HG03064 (cell line): ENCODE results near the gene ZFHX3.
A peak's percentile ranks its signal among the peaks of the same experiment; 100 is the strongest.

Experiments
- ATAC-seq: cut with Tn5 transposase; IDR thresholded peaks from one replicate; pipeline ENCODE4 v1.9.1; 2021; ENCODE audit warnings: low read depth; ENCODE audit not compliant: unreplicated experiment

Gene ZFHX3

DNA sequence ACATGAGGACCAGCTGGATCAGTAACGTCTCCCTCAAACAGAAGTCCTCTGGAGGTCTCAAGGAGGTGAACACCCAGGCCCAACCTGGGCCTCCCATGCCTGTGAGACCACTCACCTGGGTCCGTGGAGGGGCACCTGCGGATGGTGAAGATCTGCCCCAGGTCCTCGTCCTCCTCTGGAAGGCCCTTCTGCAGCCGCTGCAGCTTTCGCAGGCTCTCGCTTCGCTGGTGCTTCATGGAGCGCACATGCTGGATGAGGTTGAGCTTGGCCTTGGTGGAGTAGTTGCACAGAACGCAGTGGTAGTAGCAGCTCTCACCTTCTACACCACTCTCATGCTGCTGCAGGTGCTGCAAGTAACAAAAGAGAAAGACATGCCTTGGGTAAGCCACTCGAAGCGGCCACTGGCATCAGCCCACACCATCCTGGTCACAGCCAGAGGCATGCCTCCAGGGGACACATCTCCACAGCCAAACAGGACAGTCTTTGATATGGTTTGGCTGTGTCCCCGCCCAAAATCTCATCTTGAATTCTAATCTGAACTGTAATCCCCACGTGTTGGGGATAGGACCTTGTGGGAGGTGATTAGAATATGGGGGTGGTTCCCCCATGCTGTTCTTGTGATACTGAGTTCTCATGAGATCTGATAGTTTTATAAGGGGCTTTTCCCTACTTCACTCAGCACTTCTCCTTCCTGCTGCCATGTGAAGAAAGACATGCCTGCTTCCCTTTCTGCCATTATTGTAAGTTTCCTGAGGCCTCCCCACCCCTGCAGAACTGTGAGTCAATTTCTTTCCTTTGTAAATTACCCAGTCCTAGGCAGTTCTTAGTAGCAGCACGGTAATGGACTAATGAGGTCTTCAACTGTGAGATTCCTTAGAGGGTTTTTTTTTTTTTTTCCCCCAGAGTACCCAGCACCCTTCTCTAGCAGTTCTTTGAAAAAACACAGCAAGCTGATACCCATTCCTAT, 158.0 kb downstream of the ZFHX3 start:
- ATAC-seq: no peak

DNA sequence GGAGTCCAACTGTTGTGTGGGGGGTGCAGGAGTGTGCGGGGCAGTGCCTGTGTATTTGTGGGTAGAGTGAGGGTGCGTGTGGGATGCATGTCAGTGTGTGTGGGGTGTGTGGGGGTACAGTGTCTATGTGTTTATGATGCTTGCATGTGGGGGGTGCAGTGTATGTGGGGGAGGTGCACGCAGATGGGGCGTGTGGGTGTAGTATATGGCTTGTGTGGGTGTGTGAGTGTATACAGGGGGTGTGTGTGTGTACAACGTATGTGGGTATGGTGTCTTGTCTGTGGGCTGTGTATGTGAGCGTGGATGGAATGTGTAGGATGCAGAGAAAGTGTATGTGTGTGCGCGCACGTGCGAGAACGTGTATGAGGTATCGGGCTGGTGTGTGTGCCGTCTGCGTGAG, 160.4 kb downstream of the ZFHX3 start:
- no peak for ATAC-seq

DNA sequence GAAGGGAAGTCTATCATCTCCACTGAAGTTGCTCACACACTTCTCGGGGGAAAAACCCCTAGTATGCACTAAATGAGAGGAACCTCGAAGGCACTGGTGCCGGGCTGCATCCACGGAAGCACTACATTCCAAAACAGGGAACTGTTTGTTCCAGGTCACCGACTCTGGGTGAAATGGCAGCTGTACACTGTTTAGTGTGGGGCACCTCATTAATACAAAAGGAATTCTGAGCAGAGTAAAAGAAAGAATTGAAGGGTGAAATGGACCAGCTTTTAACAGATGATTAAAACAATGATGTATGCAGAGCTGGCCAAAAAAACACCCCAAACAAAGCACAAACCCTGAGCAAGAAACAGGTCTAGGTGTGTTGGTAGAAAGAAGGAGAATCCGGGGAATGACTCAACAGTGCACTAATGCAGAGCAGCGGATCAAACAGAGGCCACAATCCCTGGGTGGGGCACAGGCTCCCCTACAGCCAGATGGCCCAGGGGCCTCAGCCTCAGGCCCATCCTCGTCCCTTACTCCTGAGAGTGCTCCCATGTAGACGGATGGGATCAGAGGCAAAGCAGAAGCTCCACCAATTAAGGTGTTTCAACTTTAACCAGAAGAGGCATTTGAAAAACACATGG, 161.5 kb downstream of the ZFHX3 start:
- no peak for ATAC-seq

DNA sequence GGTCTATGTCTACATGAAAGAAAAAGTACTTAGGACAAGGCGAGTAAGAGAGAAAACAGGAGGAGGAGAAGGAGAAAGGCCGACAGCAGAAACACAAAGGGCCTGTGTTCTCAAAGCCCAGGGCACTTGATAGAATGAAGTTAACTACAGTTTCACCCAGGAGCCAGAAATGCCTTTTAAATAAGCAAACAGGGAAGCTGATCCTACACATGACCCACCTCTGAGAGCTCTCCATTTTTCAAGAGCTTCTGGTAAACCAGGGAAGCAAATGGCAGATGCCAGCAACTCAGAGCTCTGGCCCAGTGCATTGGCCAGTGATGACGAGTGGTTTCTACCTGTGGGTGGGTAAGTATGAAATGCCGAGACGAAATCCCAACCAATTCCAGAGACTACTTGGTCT, 163.4 kb downstream of the ZFHX3 start:
- ATAC-seq: no peak

DNA sequence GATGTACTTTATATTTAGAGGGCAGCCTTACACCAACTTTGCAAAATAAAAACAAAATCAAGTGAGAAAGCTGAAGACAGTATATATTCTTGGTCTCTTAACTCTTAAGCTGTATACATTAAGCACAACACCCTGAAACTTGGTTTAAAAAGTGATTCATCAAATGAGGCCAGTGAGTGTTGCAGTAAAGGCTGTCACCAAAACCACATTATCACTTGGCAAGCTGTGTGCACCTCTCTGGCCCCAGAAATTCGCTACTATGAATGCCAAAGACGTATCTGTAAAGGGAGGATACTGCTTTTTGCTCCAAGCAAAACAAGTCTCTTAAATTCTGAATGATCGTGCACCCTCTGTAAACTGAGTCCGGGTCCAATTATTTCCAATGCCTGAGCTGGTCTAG, 163.9 kb downstream of the ZFHX3 start:
- ATAC-seq: no peak

DNA sequence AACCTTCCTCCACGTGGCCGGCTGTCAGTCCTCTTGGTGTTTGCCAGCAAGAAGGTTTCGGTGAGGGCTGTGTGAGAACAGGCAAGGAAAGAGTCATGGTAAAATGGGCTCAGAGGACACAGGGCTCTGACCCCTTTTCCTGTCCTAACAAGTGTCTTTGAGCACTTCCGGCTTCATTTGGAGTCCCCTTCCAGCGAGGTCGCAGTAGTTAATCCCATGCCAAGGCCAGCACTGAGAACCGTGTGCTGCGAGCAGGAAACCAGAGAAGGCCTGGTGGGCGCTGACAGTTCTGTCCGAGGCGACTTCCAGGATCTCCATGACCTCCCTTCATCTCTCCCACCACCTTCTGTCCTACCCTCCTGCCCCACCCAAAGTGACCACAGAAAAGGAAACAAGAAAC, 168.1 kb downstream of the ZFHX3 start:
- ATAC-seq: no peak

DNA sequence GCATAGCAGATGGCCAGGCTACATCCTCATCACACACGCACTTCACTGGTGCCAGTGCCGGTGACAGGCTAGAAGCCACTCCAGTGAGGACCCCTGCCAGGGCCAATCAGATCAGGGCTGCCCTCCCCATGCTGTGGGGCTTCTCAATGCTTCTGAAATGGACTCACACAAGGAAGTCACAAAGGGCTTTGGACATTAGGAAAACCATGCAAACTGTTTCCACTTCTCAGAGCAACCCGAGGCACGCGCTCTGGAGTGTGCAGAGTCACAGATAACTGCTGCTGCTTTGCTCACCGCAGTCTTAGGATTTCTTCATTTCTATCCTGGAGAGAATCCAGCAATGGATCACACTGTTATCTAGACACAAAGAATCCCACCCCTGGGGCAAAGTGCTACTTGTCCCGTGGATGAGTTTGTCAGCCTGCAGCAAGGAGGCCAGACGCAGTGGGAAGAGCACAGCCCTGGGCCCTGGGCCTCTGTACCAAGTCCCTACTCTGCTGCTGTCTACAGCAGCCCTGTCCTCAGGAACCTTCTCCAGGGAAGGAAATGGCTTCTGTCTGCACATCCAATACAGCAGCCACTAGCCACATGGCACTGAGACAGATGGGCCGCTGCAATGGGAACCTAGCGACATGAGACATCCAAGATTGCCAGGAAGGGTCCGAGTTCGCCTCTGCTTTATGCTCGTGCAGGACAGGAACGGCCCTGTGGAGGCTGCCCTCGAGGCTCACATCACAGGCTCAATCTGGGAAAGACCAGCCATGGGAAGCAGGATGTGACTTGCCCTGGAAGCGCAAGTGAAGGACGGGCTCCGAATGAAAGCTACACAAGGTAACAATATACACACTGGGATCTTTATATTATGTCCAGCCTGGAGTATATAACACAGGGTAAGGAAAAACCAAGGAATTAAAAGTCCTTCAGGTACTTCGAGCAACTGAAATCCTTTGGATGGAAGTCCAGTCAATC, 169.3 kb downstream of the ZFHX3 start:
- no peak for ATAC-seq

DNA sequence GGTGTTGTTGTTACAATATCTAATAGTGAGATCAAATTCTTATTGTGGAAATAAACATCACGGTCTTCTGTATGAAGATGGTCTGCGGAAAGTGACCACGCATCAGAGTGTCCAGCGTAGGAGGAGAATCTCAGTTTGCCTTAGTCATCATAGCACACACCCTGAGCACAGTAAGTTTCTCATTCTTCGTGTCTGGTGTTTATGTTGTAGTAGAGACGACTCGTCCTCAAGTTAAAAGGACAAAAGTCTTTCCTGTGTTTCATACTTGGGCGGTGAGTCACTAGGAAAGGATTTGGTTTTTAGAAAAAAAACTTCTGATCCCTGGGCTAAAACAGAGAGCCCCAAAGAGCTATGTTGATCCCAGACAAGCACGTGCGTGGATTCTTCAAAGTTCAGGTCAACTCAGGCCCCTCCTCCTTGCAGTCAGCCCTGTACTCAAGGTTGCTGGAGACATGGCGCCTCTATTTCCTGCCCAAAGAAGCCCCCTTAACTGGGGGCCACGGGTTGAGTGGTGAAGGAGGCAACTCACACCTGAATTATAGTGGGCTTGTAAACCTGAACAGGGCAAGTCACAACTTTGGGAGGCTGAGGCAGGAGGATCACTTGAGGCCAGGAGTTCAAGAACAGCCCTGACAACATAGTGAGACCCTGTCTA, 170.4 kb downstream of the ZFHX3 start:
- no peak for ATAC-seq

DNA sequence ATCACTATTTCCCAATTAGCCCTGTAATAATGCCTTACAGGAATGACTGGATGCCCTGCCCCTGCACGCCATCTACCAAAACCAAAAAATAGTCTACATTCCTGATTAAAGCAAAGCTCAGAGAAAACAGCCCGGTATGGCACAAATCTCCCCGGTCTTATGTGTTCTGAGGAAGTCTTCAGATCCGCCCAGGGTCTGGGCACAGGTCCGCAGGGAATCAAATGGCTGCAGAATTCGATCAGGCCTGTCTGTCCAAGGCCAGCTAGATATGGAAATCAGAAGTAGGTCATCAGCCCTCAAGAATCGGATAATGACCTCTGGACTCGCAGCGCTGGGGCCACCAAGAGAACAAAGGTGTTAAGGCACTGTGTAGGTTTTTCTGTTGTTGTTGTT, 171.0 kb downstream of the ZFHX3 start:
- ATAC-seq: no peak

DNA sequence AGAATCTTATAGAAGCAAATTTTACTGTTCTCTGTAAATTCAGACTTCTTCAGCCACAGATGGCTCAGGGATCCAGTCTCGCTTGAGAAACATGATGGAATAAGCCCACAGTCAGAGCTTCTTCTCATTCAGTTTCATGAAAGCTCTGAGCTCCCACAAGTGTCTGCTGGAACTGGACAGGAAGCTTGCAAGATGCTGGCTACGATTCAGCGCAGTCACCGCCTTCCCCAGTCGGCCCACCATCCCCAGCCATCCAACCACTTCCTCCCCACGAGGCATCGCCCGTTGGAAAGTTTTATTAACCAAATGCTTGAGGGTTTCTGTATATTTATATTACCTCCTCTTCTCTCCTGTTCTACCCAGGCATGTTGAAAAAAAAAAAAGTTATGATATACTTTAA, 171.7 kb downstream of the ZFHX3 start:
- ATAC-seq: peak; percentile 93

DNA sequence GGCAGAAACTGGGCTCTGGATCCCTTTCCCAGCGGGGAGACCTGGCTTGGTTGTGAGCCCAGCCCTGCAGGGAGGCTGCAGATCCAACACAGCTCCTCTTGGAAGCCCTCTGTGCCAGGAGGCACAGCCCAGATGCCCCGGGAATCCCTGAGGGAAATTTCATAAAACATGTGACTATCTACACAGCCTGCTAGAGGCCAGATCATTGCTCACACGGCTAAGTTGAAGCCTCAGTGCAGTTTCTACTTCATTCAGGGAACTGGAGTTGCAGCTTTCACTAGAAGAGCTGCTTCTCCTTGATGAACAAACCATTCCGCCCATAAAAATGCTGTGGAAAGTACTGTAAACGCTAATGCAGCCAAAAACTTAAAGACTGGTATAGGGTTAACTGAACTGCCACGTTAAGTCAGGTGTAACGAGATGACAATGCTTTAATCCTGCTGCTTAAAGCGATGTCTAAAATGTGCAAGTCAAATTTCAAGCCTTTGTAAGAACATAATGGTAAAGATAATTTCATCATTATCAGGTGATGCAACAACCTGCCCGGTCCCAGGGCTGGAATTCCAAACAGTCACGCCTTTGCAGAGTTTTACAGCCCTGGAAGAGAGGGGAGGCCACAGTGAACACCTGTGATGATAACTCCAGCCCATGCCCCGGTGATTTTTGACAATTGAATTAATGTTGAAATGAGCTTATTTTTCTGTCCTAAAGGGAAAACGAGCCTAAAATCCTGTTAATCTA, 172.5 kb downstream of the ZFHX3 start:
- ATAC-seq: no peak

DNA sequence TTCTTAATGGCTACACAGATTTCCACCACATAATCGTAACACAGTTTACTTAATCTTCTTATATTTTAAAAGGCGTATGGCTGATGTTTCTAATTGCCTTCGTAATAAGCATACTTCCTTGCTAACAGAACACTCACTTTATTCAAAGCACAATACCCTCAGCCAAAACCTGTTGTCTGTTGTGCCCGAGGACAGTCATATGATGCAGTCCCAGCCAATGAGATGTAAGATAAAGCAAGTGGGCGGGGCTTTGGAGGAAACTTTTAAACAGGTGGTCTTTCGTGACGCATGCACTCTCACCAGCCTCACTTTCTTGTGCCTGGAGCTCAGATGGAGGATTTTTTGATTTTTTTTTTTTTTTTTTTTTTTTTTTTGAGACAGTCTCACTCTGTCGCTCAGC, 174.1 kb downstream of the ZFHX3 start:
- no peak for ATAC-seq

DNA sequence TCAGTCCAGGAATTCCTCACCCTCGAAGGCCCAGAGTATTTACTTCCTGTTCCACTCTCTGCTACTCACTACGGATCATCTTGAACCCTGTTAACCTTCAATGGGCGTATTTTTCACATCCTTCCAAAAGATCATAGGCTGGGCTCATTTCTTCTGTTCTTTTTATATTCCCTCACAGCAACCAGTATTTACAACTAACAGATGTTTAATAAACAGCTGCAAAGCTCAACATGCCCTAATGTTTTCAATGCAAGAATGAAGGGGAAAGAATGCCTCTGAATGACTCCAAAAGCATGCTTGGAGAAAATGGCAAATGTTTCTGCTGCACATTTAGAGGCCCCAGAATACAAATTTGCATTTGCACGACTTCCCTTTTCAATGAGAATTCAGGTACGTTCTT, 174.9 kb downstream of the ZFHX3 start:
- ATAC-seq: no peak

DNA sequence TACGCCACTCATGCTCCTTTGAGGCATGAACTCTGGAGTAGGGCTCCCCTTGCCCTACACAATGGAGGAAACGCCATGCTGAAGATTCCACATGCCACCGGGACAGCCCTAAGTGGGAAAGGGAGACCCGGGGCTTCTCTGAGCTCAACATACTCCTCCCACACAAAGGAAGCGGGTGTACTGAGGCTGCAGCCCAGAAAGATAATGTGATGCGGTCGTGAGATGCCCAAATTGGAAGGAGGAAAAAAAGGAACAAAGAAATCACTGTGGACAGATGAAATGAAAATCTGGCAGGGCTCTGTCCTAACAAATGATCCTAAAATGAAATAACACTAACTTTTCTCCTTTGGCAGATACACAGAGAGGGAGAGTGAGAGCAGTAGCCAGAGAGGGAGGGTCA, 182.1 kb downstream of the ZFHX3 start:
- ATAC-seq: no peak

DNA sequence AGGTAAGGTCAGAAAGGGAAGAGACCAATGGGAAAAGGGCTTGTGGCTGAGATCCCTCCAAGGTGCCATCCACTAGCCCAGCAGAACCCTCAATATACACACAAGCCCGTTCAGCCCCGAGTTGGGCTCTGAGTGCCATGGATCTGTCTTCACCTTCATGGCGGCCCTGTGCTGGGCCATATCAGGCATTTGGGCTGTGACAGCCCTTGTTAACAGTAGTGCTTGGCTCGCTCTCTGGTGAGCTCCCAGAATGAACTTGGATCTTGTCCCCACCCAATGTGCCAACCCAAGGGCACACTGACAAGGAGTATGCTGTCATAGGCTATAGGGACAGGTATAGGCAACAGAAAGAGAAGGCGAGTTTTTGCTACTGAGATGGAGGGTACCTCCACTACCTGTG, 182.7 kb downstream of the ZFHX3 start:
- no peak for ATAC-seq

DNA sequence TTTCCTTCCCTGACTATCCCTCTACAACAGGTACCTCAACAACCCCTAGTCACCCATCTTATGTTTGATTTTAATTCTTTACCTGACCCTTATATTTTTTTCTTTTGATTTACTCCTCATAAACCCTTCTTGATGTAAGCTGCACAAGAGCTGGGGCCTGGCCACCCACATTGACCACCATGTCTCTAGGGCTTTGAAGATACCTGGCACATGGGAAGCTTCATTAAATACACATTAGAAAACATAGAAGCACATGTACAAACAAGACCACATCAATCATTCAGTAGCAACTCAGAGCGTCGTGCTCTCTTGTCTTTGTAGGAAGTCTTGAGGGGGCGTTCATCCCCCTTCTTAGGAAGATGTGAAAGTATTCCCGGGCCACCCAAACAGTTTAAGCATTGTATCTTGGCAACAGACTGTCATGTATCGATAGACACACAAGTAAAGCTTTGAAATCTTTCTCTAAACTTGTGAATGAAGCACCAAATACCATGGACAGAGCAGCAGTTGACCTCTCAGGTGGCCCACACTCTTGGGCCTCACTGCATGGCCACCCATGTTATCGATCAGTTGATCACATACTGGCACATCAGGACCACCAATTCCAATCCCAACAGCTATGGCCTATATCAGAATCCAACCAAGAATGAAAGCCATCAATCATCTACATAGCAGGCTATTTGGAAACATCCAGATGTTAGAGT, 183.6 kb downstream of the ZFHX3 start:
- ATAC-seq: no peak

DNA sequence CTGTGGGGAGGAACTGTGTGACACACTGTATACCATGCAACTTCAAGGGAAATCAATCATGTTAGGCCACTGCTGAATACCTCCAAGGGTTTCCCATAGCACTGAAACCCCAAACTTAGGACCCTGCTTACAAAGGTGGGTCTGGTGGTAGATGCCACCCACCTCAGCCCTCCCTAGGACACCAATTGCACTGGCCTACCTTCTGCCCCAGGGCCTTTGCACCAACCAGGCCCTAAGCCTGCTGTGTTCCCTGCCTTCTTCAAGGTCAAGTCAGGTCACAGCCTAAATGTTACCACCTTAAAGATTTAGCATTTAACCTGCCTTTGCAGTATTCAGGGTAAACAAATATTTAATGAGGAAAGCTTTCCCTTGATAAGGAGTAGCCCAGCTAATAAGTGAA, 185.8 kb downstream of the ZFHX3 start:
- no peak for ATAC-seq

DNA sequence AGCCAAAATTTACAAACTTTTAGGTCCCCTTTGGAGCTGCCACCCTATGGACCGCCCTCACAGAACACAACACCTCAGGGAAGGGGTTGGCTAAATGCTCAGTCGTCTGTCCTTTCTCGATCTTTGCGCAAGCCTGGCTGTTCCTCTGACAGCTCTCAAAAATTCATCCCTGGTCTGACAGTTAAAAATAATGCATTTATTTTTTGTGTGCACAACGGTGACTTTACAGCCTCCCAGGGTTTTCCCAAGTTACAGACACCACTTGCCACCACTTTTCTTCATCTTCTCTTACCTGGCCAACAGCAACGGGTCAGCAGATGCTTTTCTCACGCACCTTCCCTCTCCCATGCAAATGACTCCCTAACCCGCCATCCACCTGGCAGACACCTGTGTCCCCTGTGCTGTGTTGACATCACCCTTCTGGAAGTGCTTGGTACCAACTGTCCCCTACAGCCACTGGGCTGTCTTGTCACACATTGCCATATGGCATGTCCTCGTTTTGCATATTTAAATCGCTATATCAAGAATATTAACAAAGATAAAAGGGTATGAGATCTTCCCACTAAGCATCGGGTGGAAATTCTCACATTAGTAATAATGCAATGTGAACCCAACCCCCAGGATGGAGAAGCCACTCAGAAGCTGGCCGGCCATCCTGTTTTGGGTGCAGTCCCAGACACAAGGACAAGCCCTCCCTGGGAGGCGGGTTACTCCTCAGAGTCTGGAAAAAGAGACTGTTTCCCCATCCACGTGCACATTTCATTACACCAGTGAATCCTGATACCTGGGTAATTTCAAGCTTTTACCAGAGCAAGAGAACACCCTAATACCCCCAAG, 187.0 kb downstream of the ZFHX3 start:
- no peak for ATAC-seq
